GM18868 (cell line): Measurements from ENCODE around the gene PLAA.
"Not testable (repeated sequence)": the region's sequence is repeated elsewhere in the genome, so short reads cannot be mapped to it uniquely, and the experiment has no call there.

Experiments used
- ATAC-seq: cut with Tn5 transposase; IDR thresholded peaks from one replicate; pipeline ENCODE4 v1.9.1; 2021; ENCODE audit warnings: mild to moderate bottlenecking, moderate library complexity; ENCODE audit not compliant: unreplicated experiment

The PLAA gene

DNA sequence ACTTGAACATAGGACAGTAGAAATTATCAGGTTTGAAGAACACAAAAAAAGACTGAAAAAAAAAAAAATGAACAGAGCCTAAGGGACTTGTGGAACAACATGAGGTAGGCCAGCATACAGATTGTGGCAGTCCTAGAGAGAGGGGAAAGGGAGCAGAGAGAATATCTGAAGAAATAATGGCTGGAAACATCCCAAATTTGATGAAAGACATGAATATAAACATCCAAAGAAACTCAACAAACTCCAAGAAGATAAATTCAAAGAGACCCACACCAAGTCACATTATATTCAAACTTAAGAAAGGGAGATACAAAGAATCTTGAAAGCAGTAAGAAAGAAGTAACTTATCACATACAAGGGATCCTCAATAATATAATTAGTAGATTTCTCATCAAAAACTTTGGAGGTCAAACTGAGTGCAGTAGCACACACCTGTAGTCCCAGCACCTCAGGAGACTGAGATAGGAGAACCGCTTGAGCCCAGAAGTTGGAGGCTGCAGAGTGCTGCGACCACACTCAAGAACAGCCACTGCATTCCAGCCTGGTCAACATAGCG, 9.1 kb downstream of the PLAA start:
- no peak for ATAC-seq

GRCh38 chr9:26935847-26936246, 11.2 kb downstream of the PLAA start:
- ATAC-seq: no peak

DNA sequence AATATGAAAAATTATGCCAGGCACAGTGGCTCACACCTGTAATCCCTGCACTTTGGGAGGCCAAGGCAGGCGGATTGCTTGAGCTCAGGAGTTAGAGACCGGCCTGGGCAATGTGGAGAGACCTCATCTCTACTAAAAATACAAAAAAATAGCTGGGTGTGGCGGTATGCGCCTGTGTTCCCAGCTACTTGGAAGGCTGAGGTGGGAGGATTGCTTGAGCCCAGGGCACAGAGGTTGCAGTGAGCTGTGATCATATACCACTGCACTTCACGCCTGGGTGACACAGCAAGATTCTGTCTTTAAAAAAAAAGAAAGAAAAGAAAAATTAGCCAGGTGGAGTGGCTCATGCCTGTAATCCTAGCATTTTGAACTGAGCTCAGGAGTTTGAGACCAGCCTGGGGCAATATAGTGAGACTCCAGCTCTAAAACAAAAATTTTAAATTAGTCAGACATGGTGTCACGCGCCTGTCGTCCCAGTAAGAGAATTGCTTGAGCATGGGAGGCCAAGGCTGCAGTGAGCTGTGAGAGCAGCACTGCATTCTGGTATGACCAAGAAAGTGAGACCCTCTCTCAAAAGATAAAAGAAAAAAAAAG, 18.0 kb downstream of the PLAA start:
- no peak for ATAC-seq

DNA sequence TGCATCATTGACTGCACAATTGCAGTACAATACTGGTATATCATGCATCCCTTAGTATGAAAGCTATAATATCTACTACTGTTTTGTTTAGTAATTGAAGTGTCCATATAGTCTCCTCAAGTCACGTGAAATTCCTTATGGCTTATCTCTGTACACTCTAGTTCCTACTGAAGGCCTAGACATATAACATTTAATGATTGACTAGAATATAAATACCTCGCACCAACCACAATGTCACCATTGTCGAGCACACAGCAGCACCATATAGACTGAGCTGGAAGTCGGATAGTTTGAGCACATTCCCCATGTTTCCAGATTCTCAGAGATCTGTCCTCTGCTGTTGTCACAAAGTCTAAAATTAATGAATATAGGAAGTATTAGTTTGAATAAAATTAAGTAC, 21.4 kb downstream of the PLAA start:
- no peak for ATAC-seq

GRCh38 chr9:26919698-26920097, 27.3 kb downstream of the PLAA start:
- ATAC-seq: no peak

GRCh38 chr9:26913138-26913668, 33.8 kb downstream of the PLAA start:
- no peak for ATAC-seq

DNA sequence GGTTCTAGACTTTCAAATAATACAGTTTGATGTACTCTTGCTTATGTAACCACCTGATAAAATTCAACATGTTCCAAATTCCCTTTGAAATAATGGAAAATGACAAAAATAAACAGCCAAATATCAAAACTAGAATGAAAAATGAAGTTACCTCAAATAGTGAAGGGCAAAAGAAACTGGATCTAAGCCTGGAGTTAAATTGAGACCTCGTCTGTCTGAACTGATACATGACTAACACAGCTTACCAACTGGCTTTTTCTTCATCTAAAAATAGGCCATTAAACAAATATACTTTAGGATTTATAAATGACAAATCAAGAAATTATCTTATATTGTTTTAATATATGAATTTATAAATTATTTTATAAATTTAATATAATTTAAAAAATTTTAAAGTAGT, 42.4 kb downstream of the PLAA start:
- ATAC-seq: no peak

DNA sequence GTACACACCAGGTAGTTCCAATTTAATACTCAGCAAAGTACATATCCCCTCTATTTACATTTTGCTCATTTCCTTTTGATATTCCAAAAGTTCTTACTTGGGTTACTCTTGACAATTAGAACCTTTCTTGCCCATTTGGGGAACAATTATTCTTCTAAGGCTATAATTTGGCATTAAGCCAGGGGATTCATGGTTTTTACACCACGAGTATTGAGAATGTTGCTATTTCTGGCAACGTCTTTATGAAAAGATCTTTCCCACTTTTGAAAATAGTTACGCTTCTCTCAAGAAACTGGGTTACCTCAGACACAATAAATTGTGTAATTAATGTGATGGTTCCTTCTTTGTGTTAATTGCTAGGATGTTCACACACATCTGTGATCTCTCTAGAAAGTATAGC, 43.0 kb downstream of the PLAA start:
- no peak for ATAC-seq

- ATAC-seq: no peak
Measured at GRCh38 chr9:26893030-26893676, 53.9 kb downstream of the PLAA start.

- peak; percentile 91 for ATAC-seq
Measured at GRCh38 chr9:26892251-26893029, 54.6 kb downstream of the PLAA start, which contains the start of gene CAAP1. CAAP1 (minus strand) TSS chr9:26892802; CDS start chr9:26892715, 87 bp downstream.

- no peak for ATAC-seq
Measured at GRCh38 chr9:26891726-26892125, 55.3 kb downstream of the PLAA start.

- ATAC-seq: no peak
Measured at GRCh38 chr9:26888271-26888670, 58.8 kb downstream of the PLAA start.

GRCh38 chr9:26882154-26882553, 64.9 kb downstream of the PLAA start:
- ATAC-seq: no peak

GRCh38 chr9:26880262-26880661, 66.8 kb downstream of the PLAA start:
- ATAC-seq: no peak

DNA sequence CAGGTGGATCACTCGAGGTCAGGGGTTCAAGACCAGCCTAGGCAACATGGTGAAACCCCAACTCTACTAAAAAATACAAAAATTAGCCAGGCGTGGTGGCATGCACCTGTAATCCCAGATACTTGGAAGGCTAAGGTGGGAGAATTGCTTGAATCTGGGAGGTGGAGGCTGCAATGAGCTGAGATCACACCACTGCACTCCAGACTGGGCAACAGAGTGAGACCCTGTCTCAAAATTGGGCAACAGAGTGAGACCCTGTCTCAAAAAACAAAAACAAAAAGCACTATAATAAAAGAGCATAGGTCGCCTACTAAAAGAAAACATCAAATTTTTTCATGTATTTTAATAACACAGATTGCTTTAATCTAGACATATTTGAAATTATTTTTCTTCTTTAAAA, 71.9 kb downstream of the PLAA start:
- not testable (repeated sequence) for ATAC-seq

GRCh38 chr9:26870292-26870691, 76.8 kb downstream of the PLAA start:
- no peak for ATAC-seq

- peak; percentile 47 for ATAC-seq
Measured at GRCh38 chr9:26863074-26863473, 84.0 kb downstream of the PLAA start.

- ATAC-seq: peak; percentile 90
Measured at GRCh38 chr9:26856413-26857032, 90.5 kb downstream of the PLAA start.
